Measurements from ENCODE around the gene DOC2B.

DNA sequence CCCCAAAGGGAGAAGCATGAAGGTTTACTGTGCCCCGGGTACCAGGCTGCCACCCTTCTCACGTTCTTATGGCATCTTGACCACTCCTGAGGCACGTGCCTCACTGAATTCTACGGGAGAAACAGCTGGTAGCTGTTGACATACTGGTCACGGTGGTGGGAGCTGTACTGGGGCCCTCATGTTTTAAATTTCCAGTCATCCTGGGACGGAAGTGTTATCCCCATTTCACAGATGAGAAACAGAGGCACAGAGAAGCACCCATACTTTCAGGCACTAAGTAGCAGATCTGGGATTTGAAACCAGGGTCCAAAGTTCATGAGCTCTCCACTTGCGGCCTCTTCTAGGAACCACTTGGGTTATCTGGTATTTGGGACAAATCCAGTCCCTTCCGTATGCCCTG is 26.3 kb upstream of the DOC2B start:
- TF ChIP-seq, protein P1, sequence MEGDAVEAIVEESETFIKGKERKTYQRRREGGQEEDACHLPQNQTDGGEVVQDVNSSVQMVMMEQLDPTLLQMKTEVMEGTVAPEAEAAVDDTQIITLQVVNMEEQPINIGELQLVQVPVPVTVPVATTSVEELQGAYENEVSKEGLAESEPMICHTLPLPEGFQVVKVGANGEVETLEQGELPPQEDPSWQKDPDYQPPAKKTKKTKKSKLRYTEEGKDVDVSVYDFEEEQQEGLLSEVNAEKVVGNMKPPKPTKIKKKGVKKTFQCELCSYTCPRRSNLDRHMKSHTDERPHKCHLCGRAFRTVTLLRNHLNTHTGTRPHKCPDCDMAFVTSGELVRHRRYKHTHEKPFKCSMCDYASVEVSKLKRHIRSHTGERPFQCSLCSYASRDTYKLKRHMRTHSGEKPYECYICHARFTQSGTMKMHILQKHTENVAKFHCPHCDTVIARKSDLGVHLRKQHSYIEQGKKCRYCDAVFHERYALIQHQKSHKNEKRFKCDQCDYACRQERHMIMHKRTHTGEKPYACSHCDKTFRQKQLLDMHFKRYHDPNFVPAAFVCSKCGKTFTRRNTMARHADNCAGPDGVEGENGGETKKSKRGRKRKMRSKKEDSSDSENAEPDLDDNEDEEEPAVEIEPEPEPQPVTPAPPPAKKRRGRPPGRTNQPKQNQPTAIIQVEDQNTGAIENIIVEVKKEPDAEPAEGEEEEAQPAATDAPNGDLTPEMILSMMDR (IDR thresholded peaks at IDR 0.05), result no peak
- TF ChIP-seq POLR2A (IDR thresholded peaks at IDR 0.05), result no peak
